ENCODE measurements around the gene OR51A4. TPM values are rescaled to one million over a fixed set of nuclear protein-coding genes. Genes with fewer than 3 reads are reported as not detected.

Gene OR51A4
- total and polyA plus RNA-seq, 10 of the 15 experiments (the other 5 are each of a cell fraction or from before 2014, with no cell fraction given): not detected

DNA sequence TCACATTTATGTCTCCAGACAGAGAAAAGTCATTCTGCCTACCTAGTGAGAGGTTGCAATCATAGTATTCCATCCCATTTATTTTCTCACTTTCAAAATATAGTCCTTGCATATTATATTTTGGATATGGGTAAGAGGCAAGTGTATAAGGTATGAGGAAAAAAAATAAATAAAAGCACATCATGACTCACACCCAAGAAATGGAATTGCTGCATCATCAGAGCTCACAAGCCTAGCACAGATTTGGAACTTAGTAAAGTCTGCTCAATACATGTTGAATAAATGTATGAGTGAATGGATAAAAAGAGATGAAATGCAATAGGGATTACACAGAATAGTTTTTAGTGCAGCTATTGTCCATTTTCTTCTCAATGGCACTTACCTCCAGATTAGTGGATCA is 20.8 kb downstream of the OR51A4 start (continued):
- TF ChIP-seq EED (IDR thresholded peaks at IDR 0.05; ENCODE audit: low read depth): no peak
- TF ChIP-seq YY1 (IDR thresholded peaks at IDR 0.05; ENCODE audit: low read depth, low read length): no peak
- TF ChIP-seq MYB (IDR thresholded peaks at IDR 0.05; ENCODE audit: borderline replicate concordance, low read depth, low read length): no peak
- TF ChIP-seq IKZF1 (conservative IDR thresholded peaks at IDR 0.05): no peak
- TF ChIP-seq, protein P1, sequence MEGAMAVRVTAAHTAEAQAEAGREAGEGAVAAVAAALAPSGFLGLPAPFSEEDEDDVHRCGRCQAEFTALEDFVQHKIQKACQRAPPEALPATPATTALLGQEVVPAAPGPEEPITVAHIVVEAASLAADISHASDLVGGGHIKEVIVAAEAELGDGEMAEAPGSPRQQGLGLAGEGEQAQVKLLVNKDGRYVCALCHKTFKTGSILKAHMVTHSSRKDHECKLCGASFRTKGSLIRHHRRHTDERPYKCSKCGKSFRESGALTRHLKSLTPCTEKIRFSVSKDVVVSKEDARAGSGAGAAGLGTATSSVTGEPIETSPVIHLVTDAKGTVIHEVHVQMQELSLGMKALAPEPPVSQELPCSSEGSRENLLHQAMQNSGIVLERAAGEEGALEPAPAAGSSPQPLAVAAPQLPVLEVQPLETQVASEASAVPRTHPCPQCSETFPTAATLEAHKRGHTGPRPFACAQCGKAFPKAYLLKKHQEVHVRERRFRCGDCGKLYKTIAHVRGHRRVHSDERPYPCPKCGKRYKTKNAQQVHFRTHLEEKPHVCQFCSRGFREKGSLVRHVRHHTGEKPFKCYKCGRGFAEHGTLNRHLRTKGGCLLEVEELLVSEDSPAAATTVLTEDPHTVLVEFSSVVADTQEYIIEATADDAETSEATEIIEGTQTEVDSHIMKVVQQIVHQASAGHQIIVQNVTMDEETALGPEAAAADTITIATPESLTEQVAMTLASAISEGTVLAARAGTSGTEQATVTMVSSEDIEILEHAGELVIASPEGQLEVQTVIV (IDR thresholded peaks at IDR 0.05; ENCODE audit: borderline replicate concordance, partially characterized antibody): no peak
- TF ChIP-seq NFYB (IDR thresholded peaks at IDR 0.05; ENCODE audit: insufficient read depth, low read depth, low read length): no peak
- TF ChIP-seq, protein P2, sequence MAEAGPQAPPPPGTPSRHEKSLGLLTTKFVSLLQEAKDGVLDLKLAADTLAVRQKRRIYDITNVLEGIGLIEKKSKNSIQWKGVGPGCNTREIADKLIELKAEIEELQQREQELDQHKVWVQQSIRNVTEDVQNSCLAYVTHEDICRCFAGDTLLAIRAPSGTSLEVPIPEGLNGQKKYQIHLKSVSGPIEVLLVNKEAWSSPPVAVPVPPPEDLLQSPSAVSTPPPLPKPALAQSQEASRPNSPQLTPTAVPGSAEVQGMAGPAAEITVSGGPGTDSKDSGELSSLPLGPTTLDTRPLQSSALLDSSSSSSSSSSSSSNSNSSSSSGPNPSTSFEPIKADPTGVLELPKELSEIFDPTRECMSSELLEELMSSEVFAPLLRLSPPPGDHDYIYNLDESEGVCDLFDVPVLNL (IDR thresholded peaks at IDR 0.05; ENCODE audit: low read depth, low read length): no peak

DNA sequence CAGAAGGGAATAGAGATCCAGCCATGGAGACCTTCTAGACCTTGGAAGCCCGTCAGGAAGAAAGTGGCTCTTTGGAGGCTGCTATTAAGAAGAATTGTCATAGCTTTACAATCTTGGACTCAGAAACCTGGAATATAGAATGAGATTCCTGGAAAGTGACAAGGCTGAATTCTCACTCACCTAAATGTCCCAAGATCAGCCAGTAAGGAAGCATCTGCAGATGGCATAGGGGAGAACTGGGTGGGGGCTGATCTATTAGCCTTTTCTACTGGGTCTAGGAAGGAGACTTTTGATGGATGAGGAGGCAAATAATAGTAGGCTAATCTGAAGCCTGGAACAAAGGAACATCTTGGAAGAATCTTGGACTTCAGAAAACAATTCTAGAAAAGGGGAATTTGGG is 23.2 kb downstream of the OR51A4 start, which contains the start of gene OR51G1:
TSS of gene OR51G1 (minus strand) at position 101 of the 400 bp plus-strand sequence. CDS start at position 101, 0 bp downstream.
- ChIA-PET CTCF (no interaction called here), RAD21 (ENCODE audit: unreplicated experiment) (no interaction called here), POLR2A (no interaction called here), SMC1A (ENCODE audit: uncharacterized antibody, unreplicated experiment) (no interaction called here)
- no peak within 1 kb of the TSS for H3K27ac ChIP-seq (ENCODE audit: control insufficient read depth, insufficient read depth)
- H3K4me1 ChIP-seq (ENCODE audit: control insufficient read depth, insufficient read depth, low read length): no peaks in the 10 kb centered on the region
- H3K36me3 ChIP-seq (ENCODE audit: control insufficient read depth in 2 of 2, insufficient read depth in 2 of 2, low read length in 1 of 2): no peaks in the 10 kb centered on the region
- no peaks in the 10 kb centered on the region for H3K9me3 ChIP-seq (replicated peaks; ENCODE audit: control insufficient read depth, insufficient read depth, low read length)
- no peak within 1 kb of the TSS for H3K4me3 ChIP-seq
- H3K27me3 ChIP-seq (replicated peaks in 1 of 2; ENCODE audit: control insufficient read depth in 2 of 2, insufficient read depth in 2 of 2, low read length in 1 of 2): no peaks in the 10 kb centered on the region
- H3K9ac ChIP-seq (ENCODE audit: control insufficient read depth, insufficient read depth, low read length): no peak within 1 kb of the TSS
- 39% methylated on average over 1 of the region's 1 CpG for WGBS (ENCODE audit: insufficient coverage, insufficient replicate concordance, low lambda C conversion rate, missing lambda C conversion rate)
- intact Hi-C loops (cut with micrococcal nuclease; ENCODE audit: unreplicated experiment) (no loop called here), in situ Hi-C loops (cut with MboI) (no loop called here)
- ATAC-seq (no peak), DNase-seq (ENCODE audit: low read depth, low spot score) (no peak), FAIRE-seq (no peak)
- H3K79me2 ChIP-seq (ENCODE audit: control insufficient read depth, insufficient read depth, low read length): no peaks in the 10 kb centered on the region
- no TSS peak for BruUV-seq (replicated peaks)
- H3K4me2 ChIP-seq (ENCODE audit: control insufficient read depth, insufficient read depth): no peak within 1 kb of the TSS
- H4K20me1 ChIP-seq (ENCODE audit: control insufficient read depth, insufficient read depth): no peaks in the 10 kb centered on the region
- H2AFZ ChIP-seq (ENCODE audit: control insufficient read depth, low read depth, low read length): no peak within 1 kb of the TSS
- TF ChIP-seq, protein P3, sequence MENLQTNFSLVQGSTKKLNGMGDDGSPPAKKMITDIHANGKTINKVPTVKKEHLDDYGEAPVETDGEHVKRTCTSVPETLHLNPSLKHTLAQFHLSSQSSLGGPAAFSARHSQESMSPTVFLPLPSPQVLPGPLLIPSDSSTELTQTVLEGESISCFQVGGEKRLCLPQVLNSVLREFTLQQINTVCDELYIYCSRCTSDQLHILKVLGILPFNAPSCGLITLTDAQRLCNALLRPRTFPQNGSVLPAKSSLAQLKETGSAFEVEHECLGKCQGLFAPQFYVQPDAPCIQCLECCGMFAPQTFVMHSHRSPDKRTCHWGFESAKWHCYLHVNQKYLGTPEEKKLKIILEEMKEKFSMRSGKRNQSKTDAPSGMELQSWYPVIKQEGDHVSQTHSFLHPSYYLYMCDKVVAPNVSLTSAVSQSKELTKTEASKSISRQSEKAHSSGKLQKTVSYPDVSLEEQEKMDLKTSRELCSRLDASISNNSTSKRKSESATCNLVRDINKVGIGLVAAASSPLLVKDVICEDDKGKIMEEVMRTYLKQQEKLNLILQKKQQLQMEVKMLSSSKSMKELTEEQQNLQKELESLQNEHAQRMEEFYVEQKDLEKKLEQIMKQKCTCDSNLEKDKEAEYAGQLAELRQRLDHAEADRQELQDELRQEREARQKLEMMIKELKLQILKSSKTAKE (IDR thresholded peaks at IDR 0.05; ENCODE audit: low read depth, poor library complexity, severe bottlenecking): no peak
- TF ChIP-seq SMAD1 (IDR thresholded peaks at IDR 0.05; ENCODE audit: low read depth, partially characterized antibody) (no peak), RCOR1 (conservative IDR thresholded peaks at IDR 0.05; ENCODE audit: low read depth, low read length) (no peak), CREB1 (IDR thresholded peaks at IDR 0.05; ENCODE audit: low read depth) (no peak), TCF3 (IDR thresholded peaks at IDR 0.05; ENCODE audit: borderline replicate concordance, insufficient read depth, low read depth, low read length) (no peak), CBX3 (IDR thresholded peaks at IDR 0.05; ENCODE audit: borderline replicate concordance, low read depth) (no peak), NFXL1 (IDR thresholded peaks at IDR 0.05; ENCODE audit: borderline replicate concordance) (no peak), NR2C2 (IDR thresholded peaks at IDR 0.05; ENCODE audit: borderline replicate concordance, control insufficient read depth, insufficient read length, low read depth) (no peak), JUND (IDR thresholded peaks at IDR 0.05; ENCODE audit: low read depth, low read length) (no peak)
- TF ChIP-seq, protein P1 (IDR thresholded peaks at IDR 0.05; ENCODE audit: borderline replicate concordance, partially characterized antibody): no peak

Data from GM12878 (cell line).